Body of pancreas (tissue), 4 donors: ENCODE results near the gene PLA2R1. TPM values are rescaled to one million over a fixed set of nuclear protein-coding genes. Genes with fewer than 3 reads are reported as not detected.
A peak's percentile ranks its signal among the peaks of the same experiment; 100 is the strongest.

Experiments used
- ATAC-seq: fragments of 150-250 bp; one replicate; pipeline ENCODE4 v1.9.1; 2016
- DNase-seq, 4 donors: peaks; one replicate each; pipeline ENCODE4 v3.0.0-alpha.2; 2019
- H3K27ac ChIP-seq, 4 donors: fragments of 200-600 bp; sonication (generic); 1 replicate in 3 of 4; 2 replicates in 1 of 4; pipeline versions ENCODE4 v1.5.1 to v1.6.1; 2016 to 2019; ENCODE audit warnings: mild to moderate bottlenecking in 1 of 4, mixed read lengths in 1 of 4, moderate library complexity in 1 of 4
- H3K27me3 ChIP-seq, 2 donors: fragments of 200-600 bp; sonication (generic); one replicate each; pipeline ENCODE4 v1.6.0; 2016; ENCODE audit warnings: mild to moderate bottlenecking in 1 of 2
- H3K36me3 ChIP-seq, 2 donors: fragments of 200-600 bp; sonication (generic); replicated peaks in 1 of 2; 2 replicates each; pipeline ENCODE4 v1.5.1; 2016; ENCODE audit warnings: low read depth in 2 of 2; ENCODE audit not compliant: insufficient read depth in 1 of 2
- H3K4me1 ChIP-seq: fragments of 200-600 bp; sonication (generic); one replicate; pipeline ENCODE4 v1.6.0; 2016
- H3K4me3 ChIP-seq, 2 donors: fragments of 200-600 bp; sonication (generic); 1 replicate in 1 of 2; 2 replicates in 1 of 2; pipeline ENCODE4 v1.5.1; 2016 to 2019
- H3K9me3 ChIP-seq, 3 donors: fragments of 200-600 bp; sonication (generic); 1 replicate in 2 of 3; 2 replicates in 1 of 3; pipeline ENCODE4 v1.5.1; 2016
- CTCF ChIP-seq, 7 experiments: fragments of 450-650 bp in 4 of 7; fragments of 200-600 bp in 3 of 7; sonication (generic) in 3 of 7; IDR thresholded peaks; one replicate each; pipeline ENCODE4 v1.5.1; 2016 to 2019; ENCODE audit warnings: antibody characterized with exemption in 7 of 7
- POLR2A ChIP-seq, 3 donors: fragments of 450-650 bp; IDR thresholded peaks; one replicate each; pipeline ENCODE4 v1.6.1; 2016; ENCODE audit warnings: antibody characterized with exemption in 3 of 3, mild to moderate bottlenecking in 2 of 3
- WGBS, 2 donors: methylation state at CpG; one replicate each; pipeline ENCODE4 v1.1.5; 2017; 5-methylcytosine and 5-hydroxymethylcytosine counted together
- intact Hi-C: fragments of 100-400 bp; cut with DNase I; formaldehyde crosslinking; loops from one replicate; pipeline ENCODE4 v1.15.1; 2023
- total RNA-seq, 2 donors: library from RNA; depleted of rRNA; stranded (reverse); fragments of >200 nt; gene quantifications; one replicate each; pipeline ENCODE4 v1.1.0, GENCODE V29; 2016

PLA2R1 gene
- total RNA-seq, 2 donors from 2014 or later, result 1.3 to 2.1 TPM

GRCh38 chr2:159925975-159926374 is 136.4 kb downstream of the PLA2R1 start:
- TF ChIP-seq POLR2A (IDR thresholded peaks at IDR 0.05) (no peak), CTCF (IDR thresholded peaks at IDR 0.05) (no peak)
- WGBS, 2 donors, result 77% methylated on average over 3 of the region's 3 CpGs
- ATAC-seq (no peak), DNase-seq (no peak)
- no peaks in the 10 kb centered on the region for H3K27me3 ChIP-seq
- no peaks in the 10 kb centered on the region for H3K9me3 ChIP-seq
- no peaks in the 10 kb centered on the region for H3K36me3 ChIP-seq
- intact Hi-C loops, result no loop called here
- H3K4me3 ChIP-seq, result no peak overlapping the region
- H3K27ac ChIP-seq, result no peak overlapping the region
- H3K4me1 ChIP-seq, result no peaks in the 10 kb centered on the region

- no peaks in the 10 kb centered on the region for H3K4me1 ChIP-seq
- no peaks in the 10 kb centered on the region for H3K27me3 ChIP-seq
- no peaks in the 10 kb centered on the region for H3K36me3 ChIP-seq
- ATAC-seq (no peak), DNase-seq (no peak)
- H3K4me3 ChIP-seq, result no peak overlapping the region
- H3K9me3 ChIP-seq, result no peaks in the 10 kb centered on the region
- TF ChIP-seq POLR2A (IDR thresholded peaks at IDR 0.05) (no peak), CTCF (IDR thresholded peaks at IDR 0.05) (no peak)
- whole genome bisulfite sequencing, 2 donors, result 88% methylated on average over 2 of the region's 2 CpGs
- H3K27ac ChIP-seq, result no peak overlapping the region
- intact Hi-C loops, result no loop called here
These were observed 139.9 kb downstream of the PLA2R1 start for GRCh38 chr2:159922563-159922962.

- intact Hi-C loops, result no loop called here
- ATAC-seq (peak; percentile 70), DNase-seq (peak; percentile 68 to 81 (median 73))
- Histone ChIP-seq H3K27ac (no peak overlapping the region), H3K4me1 (no peaks in the 10 kb centered on the region), H3K9me3 (no peaks in the 10 kb centered on the region), H3K27me3 (no peaks in the 10 kb centered on the region), H3K4me3 (no peak overlapping the region), H3K36me3 (no peaks in the 10 kb centered on the region)
- TF ChIP-seq POLR2A (IDR thresholded peaks at IDR 0.05), result no peak
- peak; percentile 53 to 79 (median 64) for TF ChIP-seq CTCF (IDR thresholded peaks at IDR 0.05)
- 15 to 24% methylated on average over 7 to 17 of the region's 17 CpGs for WGBS, 2 donors
These were observed 140.5 kb downstream of the PLA2R1 start for GRCh38 chr2:159921752-159922404.

- 77 to 84% methylated on average over 2 of the region's 2 CpGs for WGBS, 2 donors
- intact Hi-C loops, result no loop called here
- no peak for TF ChIP-seq POLR2A (IDR thresholded peaks at IDR 0.05)
- no peak for TF ChIP-seq CTCF (IDR thresholded peaks at IDR 0.05)
These were observed 145.9 kb downstream of the PLA2R1 start for GRCh38 chr2:159916511-159916910.

GRCh38 chr2:159913900-159914299 is 148.5 kb downstream of the PLA2R1 start:
- no peak for ATAC-seq
- no peak overlapping the region for H3K4me3 ChIP-seq
- TF ChIP-seq CTCF (IDR thresholded peaks at IDR 0.05) (no peak), POLR2A (IDR thresholded peaks at IDR 0.05) (no peak)
- H3K27ac ChIP-seq, result no peak overlapping the region
- H3K27me3 ChIP-seq, result no peaks in the 10 kb centered on the region
- no peaks in the 10 kb centered on the region for H3K36me3 ChIP-seq
- 89 to 92% methylated on average over 2 of the region's 2 CpGs for WGBS, 2 donors
- intact Hi-C loops, result no loop called here
- H3K9me3 ChIP-seq, result no peaks in the 10 kb centered on the region
- no peak for DNase-seq
- H3K4me1 ChIP-seq, result no peaks in the 10 kb centered on the region

More at GRCh38 chr2:159916511-159916910, 145.9 kb downstream of the PLA2R1 start:
- Histone ChIP-seq H3K27me3 (no peaks in the 10 kb centered on the region), H3K27ac (no peak overlapping the region), H3K4me3 (no peak overlapping the region), H3K9me3 (no peaks in the 10 kb centered on the region), H3K36me3 (no peaks in the 10 kb centered on the region), H3K4me1 (no peaks in the 10 kb centered on the region)
- DNase-seq (no peak), ATAC-seq (no peak)
